K562 (cell line): Measurements from ENCODE around the gene PREB. TPM values are rescaled to one million over a fixed set of nuclear protein-coding genes. Genes with fewer than 3 reads are reported as not detected.

Source experiments
- BRD9 ChIP-seq: fragments of 450-650 bp; IDR thresholded peaks from 2 replicates; pipeline ENCODE4 v1.6.1; 2018; ENCODE audit warnings: low read depth; ENCODE audit not compliant: partially characterized antibody
- CHD7 ChIP-seq: fragments of 200-600 bp; sonication (generic); IDR thresholded peaks from one replicate; pipeline ENCODE4 v1.6.1; 2012; ENCODE audit warnings: mild to moderate bottlenecking, low read depth, low read length, inconsistent platforms
- DLX4 ChIP-seq: fragments of 250-450 bp; sonication (Bioruptor Pico); IDR thresholded peaks from 2 replicates; pipeline ENCODE4 v1.6.1; 2021; ENCODE audit warnings: mild to moderate bottlenecking
- E2F3 ChIP-seq: fragments of 250-450 bp; sonication (Bioruptor Pico); IDR thresholded peaks from 2 replicates; pipeline ENCODE4 v1.4.0; 2020; ENCODE audit warnings: mild to moderate bottlenecking
- E2F4 ChIP-seq: sonication (generic); formaldehyde crosslinking; IDR thresholded peaks from 2 replicates; pipeline ENCODE4 v1.8.0; 2022; ENCODE audit warnings: mild to moderate bottlenecking, low read depth, missing genetic modification reagents
- MED1 ChIP-seq: sonication (generic); formaldehyde crosslinking; IDR thresholded peaks from 2 replicates; pipeline ENCODE4 v1.8.1; 2023; ENCODE audit warnings: missing genetic modification reagents, borderline replicate concordance
- ZBTB7A ChIP-seq: IDR thresholded peaks from 2 replicates; pipeline ENCODE4 v1.6.1; 2011; ENCODE audit warnings: low read depth, mild to moderate bottlenecking, low read length, moderate library complexity, borderline replicate concordance; ENCODE audit not compliant: control insufficient read depth
- ZNF253 ChIP-seq: fragments of 250-450 bp; sonication (Bioruptor Pico); conservative IDR thresholded peaks from 2 replicates; pipeline ENCODE4 v1.6.1; 2021; ENCODE audit warnings: mild to moderate bottlenecking
- ZNF830 ChIP-seq: fragments of 250-450 bp; sonication (Bioruptor Pico); IDR thresholded peaks from 2 replicates; pipeline ENCODE4 v1.5.0; 2021; ENCODE audit warnings: mild to moderate bottlenecking
- polyA plus RNA-seq, 8 experiments: library from polyadenylated mRNA; depleted of rRNA in 4 of 8; stranded (reverse) in 5 of 8; unstranded in 3 of 8; fragments of >200 nt; fragmentation: Nextera tagmentation in 2 of 8; fragmentation: Illumina TruSeq in 1 of 8; extraction: Ambion mirVana in 2 of 8; extraction: Trizol in 1 of 8; gene quantifications; 2 replicates each; pipeline versions ENCODE4 v1.2.1 to v1.2.3, GENCODE V29; 2011 to 2014; ENCODE audit warnings: inconsistent platforms in 1 of 8, missing spikeins in 1 of 8
- total RNA-seq, 7 experiments: library from RNA; depleted of rRNA in 6 of 7; stranded (reverse); fragments of >200 nt in 6 of 7; fragmentation: Illumina TruSeq in 2 of 7; extraction: Trizol in 2 of 7; gene quantifications; 2 replicates each; pipeline versions ENCODE4 v1.2.1 to v1.2.3, GENCODE V29; 2011 to 2021; ENCODE audit warnings: low replicate concordance in 1 of 7
- TF ChIP-seq, protein P1 (sequence below): fragments of 450-650 bp; formaldehyde crosslinking; IDR thresholded peaks from 2 replicates; pipeline ENCODE4 v1.4.0; 2022; ENCODE audit warnings: missing genetic modification characterization
- TF ChIP-seq, protein P2 (sequence below): fragments of 450-650 bp; conservative IDR thresholded peaks from 2 replicates; pipeline ENCODE4 v1.6.1; 2016; ENCODE audit warnings: missing genetic modification characterization, low read depth, mild to moderate bottlenecking, missing compliant biosample characterization, moderate library complexity

PREB gene
- total and polyA plus RNA-seq, 9 of the 15 experiments (the other 6 are each of a cell fraction or from before 2014, with no cell fraction given), result 35.1 to 84.2 (median 67.2) TPM

DNA sequence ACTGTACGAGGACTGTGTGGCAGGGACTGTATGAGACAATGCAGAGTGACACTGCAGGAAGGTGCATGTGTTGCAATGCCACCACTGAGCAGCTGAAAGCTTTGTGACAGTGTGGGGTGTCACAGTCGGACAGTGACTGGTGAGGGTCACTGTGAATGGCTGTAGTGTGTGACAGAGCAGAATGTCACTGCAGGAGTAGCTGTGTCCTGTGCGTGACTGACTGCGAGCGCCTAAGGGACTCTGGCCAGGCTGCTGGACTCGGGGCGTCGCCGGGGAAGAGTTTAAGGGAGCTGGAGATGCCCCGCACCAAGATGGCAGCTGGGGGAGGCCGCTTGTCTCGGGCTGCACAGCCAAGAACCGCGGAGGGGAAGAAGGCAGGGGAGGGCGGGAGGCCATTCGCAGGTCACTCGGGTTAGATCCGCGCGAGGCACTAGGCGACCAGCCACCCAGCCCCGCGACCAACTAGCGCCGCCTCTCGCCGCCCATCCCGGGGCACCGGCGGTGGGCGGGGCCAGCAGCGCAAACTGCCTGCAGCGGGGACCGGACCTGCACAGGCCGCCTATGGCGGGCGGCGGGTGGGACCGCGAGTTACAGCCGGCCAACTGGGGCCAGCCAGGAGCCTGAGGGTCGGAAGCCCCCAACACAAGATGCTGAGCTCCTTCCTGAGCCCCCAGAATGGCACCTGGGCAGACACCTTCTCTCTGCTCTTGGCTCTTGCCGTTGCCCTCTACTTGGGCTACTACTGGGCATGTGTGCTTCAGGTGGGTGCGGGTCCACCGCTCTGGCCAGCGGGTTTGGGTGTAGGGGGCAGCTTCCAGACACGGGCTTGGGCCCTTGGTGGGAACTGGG is 10.9 kb downstream of the PREB start, which contains the start of gene ABHD1 (continued):
- TF ChIP-seq E2F4 (CRISPR knock-in tag), result no peak
- TF ChIP-seq ZBTB7A, result no peak
- TF ChIP-seq BRD9, result no peak
- TF ChIP-seq, protein P1, sequence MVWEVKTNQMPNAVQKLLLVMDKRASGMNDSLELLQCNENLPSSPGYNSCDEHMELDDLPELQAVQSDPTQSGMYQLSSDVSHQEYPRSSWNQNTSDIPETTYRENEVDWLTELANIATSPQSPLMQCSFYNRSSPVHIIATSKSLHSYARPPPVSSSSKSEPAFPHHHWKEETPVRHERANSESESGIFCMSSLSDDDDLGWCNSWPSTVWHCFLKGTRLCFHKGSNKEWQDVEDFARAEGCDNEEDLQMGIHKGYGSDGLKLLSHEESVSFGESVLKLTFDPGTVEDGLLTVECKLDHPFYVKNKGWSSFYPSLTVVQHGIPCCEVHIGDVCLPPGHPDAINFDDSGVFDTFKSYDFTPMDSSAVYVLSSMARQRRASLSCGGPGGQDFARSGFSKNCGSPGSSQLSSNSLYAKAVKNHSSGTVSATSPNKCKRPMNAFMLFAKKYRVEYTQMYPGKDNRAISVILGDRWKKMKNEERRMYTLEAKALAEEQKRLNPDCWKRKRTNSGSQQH, result no peak
- TF ChIP-seq, protein P2, sequence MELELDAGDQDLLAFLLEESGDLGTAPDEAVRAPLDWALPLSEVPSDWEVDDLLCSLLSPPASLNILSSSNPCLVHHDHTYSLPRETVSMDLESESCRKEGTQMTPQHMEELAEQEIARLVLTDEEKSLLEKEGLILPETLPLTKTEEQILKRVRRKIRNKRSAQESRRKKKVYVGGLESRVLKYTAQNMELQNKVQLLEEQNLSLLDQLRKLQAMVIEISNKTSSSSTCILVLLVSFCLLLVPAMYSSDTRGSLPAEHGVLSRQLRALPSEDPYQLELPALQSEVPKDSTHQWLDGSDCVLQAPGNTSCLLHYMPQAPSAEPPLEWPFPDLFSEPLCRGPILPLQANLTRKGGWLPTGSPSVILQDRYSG (tag), result no peak
- TF ChIP-seq E2F3 (CRISPR knock-in tag), result no peak
- TF ChIP-seq CHD7, result no peak
- no peak for TF ChIP-seq DLX4 (CRISPR knock-in tag)
- no peak for TF ChIP-seq ZNF830 (CRISPR knock-in tag)
- no peak for TF ChIP-seq MED1 (CRISPR knock-in tag)
- TF ChIP-seq ZNF253 (CRISPR knock-in tag), result no peak
